A673 (cell line): Measurements from ENCODE around the gene ATF3. TPM values are rescaled to one million over a fixed set of nuclear protein-coding genes. Genes with fewer than 3 reads are reported as not detected.

ENCODE experiments used
- BruUV-seq: library from RNA; stranded (reverse); fragments of 400-500 nt; replicated peaks from 2 replicates; lab custom pipeline; 2021; lab: Mats Ljungman, UMichigan
- CTCF ChIA-PET: fragments of 300-600 bp; sonication (Branson Sonifier 250); formaldehyde crosslinking; loops from one replicate; lab custom pipeline; 2022; ENCODE audit warnings: antibody characterized with exemption; lab: Charles Lee
- POLR2A ChIA-PET: fragments of 300-600 bp; sonication (Branson Sonifier 250); formaldehyde crosslinking; loops from one replicate; lab custom pipeline; 2022; ENCODE audit warnings: antibody characterized with exemption; ENCODE audit not compliant: low non-redundant PET; lab: Charles Lee
- DNase-seq: peaks from one replicate; pipeline ENCODE4 v3.0.0-alpha.2; 2015; ENCODE audit warnings: low spot score
- H3K27ac ChIP-seq: fragments of 200-600 bp; sonication (generic); 2 replicates; pipeline ENCODE4 v1.5.1; 2016; ENCODE audit warnings: mixed run types, low read depth, mild to moderate bottlenecking, mixed read lengths, antibody characterized with exemption, low read length; ENCODE audit not compliant: poor library complexity, severe bottlenecking
- H3K27me3 ChIP-seq: fragments of 200-600 bp; sonication (generic); replicated peaks from 2 replicates; pipeline ENCODE4 v1.6.1; 2017; ENCODE audit warnings: mixed run types, low read depth, mild to moderate bottlenecking, mixed read lengths, antibody characterized with exemption, low read length; ENCODE audit not compliant: insufficient read depth, poor library complexity
- H3K36me3 ChIP-seq: fragments of 200-600 bp; sonication (generic); 2 replicates; pipeline ENCODE4 v1.6.1; 2016; ENCODE audit warnings: mixed run types, mild to moderate bottlenecking, mixed read lengths, antibody characterized with exemption, low read length; ENCODE audit not compliant: insufficient read depth, poor library complexity, severe bottlenecking
- H3K4me1 ChIP-seq: fragments of 200-600 bp; sonication (generic); 2 replicates; pipeline ENCODE4 v1.6.1; 2017; ENCODE audit warnings: mixed run types, mild to moderate bottlenecking, mixed read lengths, antibody characterized with exemption, low read length; ENCODE audit not compliant: insufficient read depth, poor library complexity, severe bottlenecking
- H3K4me3 ChIP-seq: fragments of 200-600 bp; sonication (generic); 2 replicates; pipeline ENCODE4 v1.5.1; 2016; ENCODE audit warnings: low read depth, mixed run types, mild to moderate bottlenecking, mixed read lengths, low read length; ENCODE audit not compliant: poor library complexity, severe bottlenecking
- H3K9me3 ChIP-seq: fragments of 200-600 bp; sonication (generic); 2 replicates; pipeline ENCODE4 v1.6.1; 2016; ENCODE audit warnings: mixed run types, low read depth, mild to moderate bottlenecking, mixed read lengths, antibody characterized with exemption, low read length; ENCODE audit not compliant: poor library complexity, severe bottlenecking
- EZH2 ChIP-seq: fragments of 200-600 bp; sonication (generic); IDR thresholded peaks from 2 replicates; pipeline ENCODE4 v1.6.1; 2017; ENCODE audit warnings: borderline replicate concordance, low read depth, mild to moderate bottlenecking, mixed read lengths, antibody characterized with exemption, low read length; ENCODE audit not compliant: poor library complexity, severe bottlenecking
- intact Hi-C: fragments of 100-400 bp; cut with micrococcal nuclease; formaldehyde crosslinking; loops from one replicate; pipeline ENCODE4 v1.10.0; 2022; ENCODE audit not compliant: unreplicated experiment
- total RNA-seq: library from RNA; stranded (reverse); gene quantifications from 2 replicates; pipeline ENCODE4 v1.2.3, GENCODE V29; 2021
- TF ChIP-seq, protein P1 (sequence below): fragments of 300-800, 200-600 bp; sonication (generic); conservative IDR thresholded peaks from 2 replicates; pipeline ENCODE4 v1.5.1; 2017; ENCODE audit warnings: low read depth, mild to moderate bottlenecking, antibody characterized with exemption, low read length, moderate library complexity, mixed read lengths

ATF3 gene
- total RNA-seq, 1 experiment from 2014 or later: 16.0 TPM

DNA sequence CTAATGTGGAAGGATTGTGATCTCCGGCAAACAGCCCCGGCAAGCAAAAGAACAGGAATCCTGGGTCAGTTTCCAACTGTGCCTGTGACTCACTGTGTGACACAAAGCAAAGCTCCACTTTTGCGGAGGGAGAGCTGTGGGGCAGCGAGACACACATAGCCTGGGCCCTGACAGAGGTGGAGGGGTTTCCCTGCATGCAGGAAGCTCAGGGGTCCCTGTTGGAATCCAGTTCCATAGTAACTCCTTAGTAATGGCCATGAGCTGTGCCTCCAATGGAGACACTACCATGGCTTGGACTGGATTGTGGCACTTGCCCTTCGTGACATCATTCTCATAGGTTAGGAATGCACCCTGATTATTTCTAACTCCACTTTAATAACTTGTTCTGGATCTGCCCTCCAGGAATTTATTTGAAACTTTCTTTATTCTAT, 47.0 kb upstream of the ATF3 start:
- no peak for DNase-seq
- ChIA-PET CTCF (no interaction called here), POLR2A (interaction anchor here (0.7 kb wide), 1 partner anchor 130 kb away, joined by 5 read pairs; no protein-coding TSS in a partner anchor)
- H3K27ac ChIP-seq: no peak overlapping the region
- no peaks in the 10 kb centered on the region for H3K36me3 ChIP-seq
- no peaks in the 10 kb centered on the region for H3K9me3 ChIP-seq
- H3K27me3 ChIP-seq: no peaks in the 10 kb centered on the region
- H3K4me3 ChIP-seq: no peak overlapping the region
- intact Hi-C loops: no loop called here
- peaks cover 12% of the 10 kb centered on the region for H3K4me1 ChIP-seq
- no TSS peak for BruUV-seq
- no peak for TF ChIP-seq EZH2
- TF ChIP-seq, protein P1, sequence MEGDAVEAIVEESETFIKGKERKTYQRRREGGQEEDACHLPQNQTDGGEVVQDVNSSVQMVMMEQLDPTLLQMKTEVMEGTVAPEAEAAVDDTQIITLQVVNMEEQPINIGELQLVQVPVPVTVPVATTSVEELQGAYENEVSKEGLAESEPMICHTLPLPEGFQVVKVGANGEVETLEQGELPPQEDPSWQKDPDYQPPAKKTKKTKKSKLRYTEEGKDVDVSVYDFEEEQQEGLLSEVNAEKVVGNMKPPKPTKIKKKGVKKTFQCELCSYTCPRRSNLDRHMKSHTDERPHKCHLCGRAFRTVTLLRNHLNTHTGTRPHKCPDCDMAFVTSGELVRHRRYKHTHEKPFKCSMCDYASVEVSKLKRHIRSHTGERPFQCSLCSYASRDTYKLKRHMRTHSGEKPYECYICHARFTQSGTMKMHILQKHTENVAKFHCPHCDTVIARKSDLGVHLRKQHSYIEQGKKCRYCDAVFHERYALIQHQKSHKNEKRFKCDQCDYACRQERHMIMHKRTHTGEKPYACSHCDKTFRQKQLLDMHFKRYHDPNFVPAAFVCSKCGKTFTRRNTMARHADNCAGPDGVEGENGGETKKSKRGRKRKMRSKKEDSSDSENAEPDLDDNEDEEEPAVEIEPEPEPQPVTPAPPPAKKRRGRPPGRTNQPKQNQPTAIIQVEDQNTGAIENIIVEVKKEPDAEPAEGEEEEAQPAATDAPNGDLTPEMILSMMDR: no peak

DNA sequence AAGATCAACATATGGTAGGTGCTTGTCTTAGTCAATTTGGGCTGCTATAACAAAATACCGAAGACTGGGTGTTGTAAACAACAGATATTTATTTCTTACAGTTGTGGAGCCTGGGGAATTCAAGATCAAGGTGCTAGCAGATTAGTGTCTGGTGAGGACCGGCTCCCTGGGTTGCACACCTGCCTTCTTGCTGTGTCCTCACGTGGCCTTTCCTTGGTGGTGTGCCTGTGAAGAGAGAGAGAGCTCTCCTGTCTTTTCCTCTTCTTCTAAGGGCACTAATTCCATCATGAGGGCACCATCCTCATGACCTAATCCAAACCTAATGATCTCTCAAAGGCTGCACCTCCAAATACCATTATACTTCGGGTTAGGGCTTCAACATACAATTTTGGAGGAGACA, 45.8 kb upstream of the ATF3 start:
- intact Hi-C loops: no loop called here
- no peak overlapping the region for H3K27ac ChIP-seq
- POLR2A ChIA-PET: no interaction called here
- peaks cover 24% of the 10 kb centered on the region for H3K4me1 ChIP-seq
- no peak overlapping the region for H3K4me3 ChIP-seq
- CTCF ChIA-PET: no interaction called here
- BruUV-seq: no TSS peak
- no peak for DNase-seq
- H3K9me3 ChIP-seq: no peaks in the 10 kb centered on the region
- H3K36me3 ChIP-seq: no peaks in the 10 kb centered on the region
- no peak for TF ChIP-seq EZH2
- TF ChIP-seq, protein P1: no peak
- no peaks in the 10 kb centered on the region for H3K27me3 ChIP-seq

DNA sequence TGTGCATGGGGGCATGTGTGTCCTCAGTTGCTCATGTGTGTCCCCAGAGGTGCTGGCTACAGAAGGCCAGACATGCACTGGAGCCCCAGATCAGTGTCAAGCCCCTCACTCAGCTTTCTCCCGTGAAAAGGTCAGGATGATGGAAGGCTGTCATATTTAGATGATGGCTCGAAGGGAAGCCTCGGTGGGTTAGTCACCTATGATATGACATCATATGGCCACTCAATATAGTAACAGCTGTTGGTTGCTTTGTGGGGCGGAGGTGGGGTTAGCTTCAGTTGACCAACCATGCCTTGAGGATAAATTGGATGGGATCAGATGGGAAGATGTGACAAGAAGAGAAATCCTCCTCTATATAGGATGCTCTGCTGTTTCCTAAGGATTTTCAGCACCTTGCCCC, 43.5 kb upstream of the ATF3 start:
- Histone ChIP-seq H3K36me3 (no peaks in the 10 kb centered on the region), H3K27me3 (no peaks in the 10 kb centered on the region), H3K27ac (no peak overlapping the region), H3K4me1 (peaks cover 15% of the 10 kb centered on the region), H3K9me3 (no peaks in the 10 kb centered on the region), H3K4me3 (no peak overlapping the region)
- intact Hi-C loops: no loop called here
- POLR2A ChIA-PET: no interaction called here
- no peak for DNase-seq
- BruUV-seq: no TSS peak
- CTCF ChIA-PET: no interaction called here
- TF ChIP-seq, protein P1: no peak
- TF ChIP-seq EZH2: no peak
